ENCODE results near the gene MOB3B.

GRCh38 chr9:27441741-27442070, 87.9 kb downstream of the MOB3B start:
- TF ChIP-seq ZNF274 (IDR thresholded peaks at IDR 0.05; ENCODE audit: low read length) (no peak), ZNF274 (tag by site-specific recombination; IDR thresholded peaks at IDR 0.05; ENCODE audit: borderline replicate concordance) (no peak), CTCF (tag by site-specific recombination; IDR thresholded peaks at IDR 0.05) (no peak), ZEB2 (tag by site-specific recombination; IDR thresholded peaks at IDR 0.05) (no peak), KLF16 (tag by site-specific recombination; IDR thresholded peaks at IDR 0.05) (no peak), ZNF558 (tag by site-specific recombination; IDR thresholded peaks at IDR 0.05) (no peak), ZNF398 (tag by site-specific recombination; IDR thresholded peaks at IDR 0.05) (no peak), ZNF548 (tag by site-specific recombination; IDR thresholded peaks at IDR 0.05) (no peak), ZNF645 (tag by site-specific recombination; IDR thresholded peaks at IDR 0.05) (no peak), ZNF792 (tag by site-specific recombination; IDR thresholded peaks at IDR 0.05) (no peak)

Measured in HEK293 (cell line).